H1 (cell line): Measurements from ENCODE around the gene GABRP. TPM values are rescaled to one million over a fixed set of nuclear protein-coding genes. Genes with fewer than 3 reads are reported as not detected.

Source experiments
- CBX5 ChIP-seq: fragments of 300-800, 300-1000 bp; sonication (generic); IDR thresholded peaks from 2 replicates; pipeline ENCODE4 v1.7.1; 2016; ENCODE audit warnings: antibody characterized with exemption, low read length, low read depth
- CHD2 ChIP-seq: IDR thresholded peaks from 2 replicates; pipeline ENCODE4 v1.6.1; 2012; ENCODE audit warnings: low read length, improper control_type of control experiment
- CHD7 ChIP-seq: fragments of 300-600 bp; sonication (generic); IDR thresholded peaks from 2 replicates; pipeline ENCODE4 v1.7.1; 2012; ENCODE audit warnings: low read length, moderate library complexity, mild to moderate bottlenecking, inconsistent platforms; ENCODE audit not compliant: insufficient replicate concordance
- CTBP2 ChIP-seq: IDR thresholded peaks from 2 replicates; pipeline ENCODE4 v1.7.0; 2011; ENCODE audit warnings: borderline replicate concordance, mild to moderate bottlenecking, moderate library complexity, mixed read lengths, low read length; ENCODE audit not compliant: insufficient read depth, insufficient read length
- HDAC2 ChIP-seq, 2 experiments: fragments of 300-600 bp in 1 of 2; sonication (generic) in 1 of 2; IDR thresholded peaks; 2 replicates each; pipeline ENCODE4 v1.6.1; 2011 to 2012; ENCODE audit warnings: low read depth in 2 of 2, low read length in 2 of 2, mild to moderate bottlenecking in 2 of 2, moderate library complexity in 2 of 2, borderline replicate concordance in 1 of 2, inconsistent platforms in 1 of 2
- RXRA ChIP-seq: IDR thresholded peaks from 2 replicates; pipeline ENCODE4 v1.6.1; 2011; ENCODE audit warnings: low read depth, mild to moderate bottlenecking, low read length, moderate library complexity; ENCODE audit not compliant: insufficient read depth
- SAP30 ChIP-seq: fragments of 300-600 bp; sonication (generic); IDR thresholded peaks from 2 replicates; pipeline ENCODE4 v1.7.1; 2012; ENCODE audit warnings: low read length, moderate library complexity, mild to moderate bottlenecking, inconsistent platforms; ENCODE audit not compliant: insufficient read depth, insufficient replicate concordance
- SIN3A ChIP-seq, 2 experiments: IDR thresholded peaks in 1 of 2; conservative IDR thresholded peaks in 1 of 2; 2 replicates each; pipeline ENCODE4 v1.6.1; 2011 to 2012; ENCODE audit warnings: low read length in 2 of 2, improper control_type of control experiment in 1 of 2, low read depth in 1 of 2, mild to moderate bottlenecking in 1 of 2
- SP1 ChIP-seq: IDR thresholded peaks from 2 replicates; pipeline ENCODE4 v1.6.1; 2011; ENCODE audit warnings: low read depth, low read length
- TAF1 ChIP-seq: IDR thresholded peaks from 2 replicates; pipeline ENCODE4 v1.6.1; 2011; ENCODE audit warnings: mild to moderate bottlenecking, low read depth, low read length
- TEAD4 ChIP-seq: IDR thresholded peaks from 2 replicates; pipeline ENCODE4 v1.6.1; 2012; ENCODE audit warnings: low read depth, low read length, inconsistent platforms, mixed read lengths
- YY1 ChIP-seq: IDR thresholded peaks from 2 replicates; pipeline ENCODE4 v1.6.1; 2011; ENCODE audit warnings: low read depth, mild to moderate bottlenecking, low read length
- polyA plus RNA-seq, 7 experiments: library from polyadenylated mRNA; depleted of rRNA in 3 of 7; stranded (reverse) in 5 of 7; unstranded in 2 of 7; fragments of >200 nt in 5 of 7; fragments of 200-250 nt in 2 of 7; gene quantifications; 1 replicate in 5 of 7; 2 replicates in 1 of 7; 4 replicates in 1 of 7; pipeline versions ENCODE4 v1.2.1 to v1.2.3, GENCODE V29; 2011 to 2013; ENCODE audit warnings: missing spikeins in 2 of 7, mixed read lengths in 2 of 7
- total RNA-seq: library from RNA; stranded (reverse); fragmentation: NEBNext Ultra II Directional; extraction: Animal tissue kit (Norgen Biotek cat#: 25700); gene quantifications from 2 replicates; pipeline ENCODE4 v1.2.1, GENCODE V29; 2021

GABRP gene
- total and polyA plus RNA-seq, 2 of the 8 experiments (the other 6 are each of a cell fraction or from before 2014, with no cell fraction given): 3.7 to 4.0 TPM

DNA sequence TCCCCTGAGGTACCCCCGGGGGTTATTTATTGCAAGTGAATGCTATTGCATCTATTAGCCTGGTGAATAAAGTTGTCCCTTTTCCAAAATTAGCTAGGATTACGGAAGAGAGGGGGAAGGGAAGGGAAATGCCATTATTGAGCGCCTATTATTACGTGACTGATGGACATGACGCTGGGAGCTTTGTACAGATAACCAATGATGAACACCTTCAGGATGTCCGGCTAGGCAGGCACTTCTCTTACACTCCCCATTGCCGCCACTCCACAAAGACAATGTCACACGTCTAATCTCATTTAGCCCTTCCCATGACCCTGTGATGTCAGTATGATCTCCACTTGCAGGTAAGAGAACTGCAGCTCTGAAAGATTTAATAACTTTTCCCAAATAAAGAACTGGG, 9.4 kb downstream of the GABRP start (continued):
- TF ChIP-seq CHD7 (no peak), RXRA (no peak), CBX5 (no peak), TAF1 (no peak), SAP30 (no peak), SIN3A (conservative IDR thresholded peaks at IDR 0.05 in 1 of 2, IDR thresholded peaks at IDR 0.05 in 1 of 2; ENCODE audit: low read depth in 1 of 2, low read length in 2 of 2) (no peak), TEAD4 (no peak), SP1 (no peak), CHD2 (no peak), HDAC2 (IDR thresholded peaks at IDR 0.05; ENCODE audit: borderline replicate concordance in 1 of 2, low read depth in 2 of 2, low read length in 2 of 2) (no peak), YY1 (no peak), CTBP2 (no peak)
